Pancreas (tissue), 10 donors: ENCODE data around the gene RNF11. TPM values are rescaled to one million over a fixed set of nuclear protein-coding genes. Genes with fewer than 3 reads are reported as not detected.
"Not testable (repeated sequence)": the region's sequence is repeated elsewhere in the genome, so short reads cannot be mapped to it uniquely, and the experiment has no call there.

Experiments
- ATAC-seq, 4 donors: fragments of 200-7000 bp; cut with Tn5 transposase; one replicate each; pipeline versions ENCODE4 v1.8.0 to v1.9.1; 2020; ENCODE audit warnings: mild to moderate bottlenecking in 4 of 4, moderate library complexity in 4 of 4
- DNase-seq, 6 donors: peaks; one replicate each; pipeline ENCODE4 v3.0.0-alpha.2; 2020
- FAIRE-seq: peaks from 2 replicates; lab custom pipeline; 2012; peaks lifted over from hg19 to GRCh38; lab: Jason Lieb, UNC
- H3K27ac ChIP-seq, 4 donors: fragments of 200-600 bp; sonication (generic); 1 replicate in 3 of 4; 2 replicates in 1 of 4; pipeline versions ENCODE4 v1.5.0 to v1.8.0; 2020
- H3K27me3 ChIP-seq, 4 donors: fragments of 200-600 bp; one replicate each; pipeline ENCODE4 v1.8.0; 2021
- H3K36me3 ChIP-seq, 3 donors: fragments of 200-600 bp; sonication (generic) in 1 of 3; one replicate each; pipeline versions ENCODE4 v1.5.0 to v1.8.0; 2020 to 2021
- H3K4me1 ChIP-seq, 3 donors: fragments of 200-600 bp; one replicate each; pipeline ENCODE4 v1.8.0; 2021
- H3K4me3 ChIP-seq, 4 donors: fragments of 200-600 bp; sonication (generic) in 2 of 4; one replicate each; pipeline versions ENCODE4 v1.5.0 to v1.8.0; 2020 to 2021
- H3K9me3 ChIP-seq, 4 donors: fragments of 200-600 bp; one replicate each; pipeline ENCODE4 v1.8.0; 2021
- CTCF ChIP-seq, 4 donors: fragments of 200-600 bp; sonication (generic) in 3 of 4; IDR thresholded peaks; one replicate each; pipeline versions ENCODE4 v1.5.0 to v1.8.0; 2021; ENCODE audit warnings: antibody characterized with exemption in 4 of 4
- WGBS, 2 donors: extraction: QIAGEN DNeasy Blood & Tissue Kit; methylation state at CpG; one replicate each; pipeline ENCODE4 v1.1.7; 2013; 5-methylcytosine and 5-hydroxymethylcytosine counted together
- intact Hi-C, 3 donors: fragments of 100-400 bp; cut with DNase I; formaldehyde crosslinking; loops; one replicate each; pipeline versions ENCODE4 v1.11.1 to v1.14.2; 2022
- polyA plus RNA-seq, 2 donors: library from polyadenylated mRNA; stranded (reverse); fragments of 200-250 nt; gene quantifications; one replicate each; pipeline ENCODE4 v1.2.3, GENCODE V29; 2013
- total RNA-seq, 6 donors: library from RNA; stranded (reverse); fragmentation: NEBNext Ultra II Directional in 4 of 6; extraction: Animal tissue kit (Norgen Biotek cat#: 25700) in 4 of 6; gene quantifications; one replicate each; pipeline versions ENCODE4 v1.2.1 to v1.2.4, GENCODE V29; 2021 to 2023
- donor health status: healthy with polysubstance abuse.
- donor health status: DM: no; HTN: no; CAD: no; lungs with moderate emphysema.
- donor health status: DM: no; HTN: no; CAD: no.
- donor health status: control.
- donor health status: control.
- donor health status: Bipolar disorder and iron deficiency.
- donor health status: DM: yes; HTN: yes; CAD: no.
- donor health status: DM: no; HTN: no; CAD: no.
- donor health status: DM: no; HTN: no; CAD: no.
- donor health status: DM: yes; HTN: yes; CAD: no.

RNF11 gene
- total and polyA plus RNA-seq, 8 donors, result 19.8 to 51.8 (median 30.7) TPM

GRCh38 chr1:51218570-51218969, 17.5 kb upstream of the RNF11 start:
- H3K4me3 ChIP-seq, result no peak overlapping the region
- H3K27ac ChIP-seq, result no peak overlapping the region
- no peak for DNase-seq
- H3K4me1 ChIP-seq, result peaks cover 0 to 12% (median 9%) of the 10 kb centered on the region in 3 donors
- H3K9me3 ChIP-seq, result no peaks in the 10 kb centered on the region
- ATAC-seq, result peak in 2 of 4 donors; percentile 22 to 53
- intact Hi-C loops, result no loop called here
- no peak for TF ChIP-seq CTCF (IDR thresholded peaks at IDR 0.05)
- FAIRE-seq, result no peak
- no peaks in the 10 kb centered on the region for H3K27me3 ChIP-seq
- 55 to 70% methylated on average over 2 of the region's 2 CpGs for WGBS, 2 donors
- no peaks in the 10 kb centered on the region for H3K36me3 ChIP-seq

- H3K27me3 ChIP-seq, result no peaks in the 10 kb centered on the region
- no peak overlapping the region for H3K4me3 ChIP-seq
- H3K36me3 ChIP-seq, result no peaks in the 10 kb centered on the region
- no peak for ATAC-seq
- no peak for TF ChIP-seq CTCF (IDR thresholded peaks at IDR 0.05)
- peaks cover 0 to 12% (median 9%) of the 10 kb centered on the region in 3 donors for H3K4me1 ChIP-seq
- intact Hi-C loops, result no loop called here
- FAIRE-seq, result no peak
- H3K9me3 ChIP-seq, result no peaks in the 10 kb centered on the region
- no peak for DNase-seq
- WGBS, 2 donors, result 77 to 80% methylated on average over 5 of the region's 5 CpGs
- H3K27ac ChIP-seq, result no peak overlapping the region
Measured at GRCh38 chr1:51219022-51219421, 17.1 kb upstream of the RNF11 start.

- H3K9me3 ChIP-seq, FAIRE-seq, H3K4me3 ChIP-seq, H3K36me3 ChIP-seq, H3K27me3 ChIP-seq, DNase-seq, H3K4me1 ChIP-seq, ATAC-seq, H3K27ac ChIP-seq, intact Hi-C loops: not testable (repeated sequence)
- WGBS, 2 donors, result 97% methylated on average over 3 of the region's 3 CpGs
Measured at GRCh38 chr1:51221529-51221928, 14.5 kb upstream of the RNF11 start.

- ATAC-seq, result no peak
- H3K9me3 ChIP-seq, result no peaks in the 10 kb centered on the region
- H3K27me3 ChIP-seq, result no peaks in the 10 kb centered on the region
- no peak overlapping the region for H3K27ac ChIP-seq
- no peak overlapping the region for H3K4me3 ChIP-seq
- WGBS, 2 donors, result 93 to 94% methylated on average over 6 of the region's 6 CpGs
- TF ChIP-seq CTCF (IDR thresholded peaks at IDR 0.05), result no peak
- H3K4me1 ChIP-seq, result no peaks in the 10 kb centered on the region
- no peak for DNase-seq
- intact Hi-C loops, result no loop called here
- no peak for FAIRE-seq
- no peaks in the 10 kb centered on the region for H3K36me3 ChIP-seq
Measured at GRCh38 chr1:51222136-51222787, 13.8 kb upstream of the RNF11 start.

- FAIRE-seq (no peak), ATAC-seq (no peak), DNase-seq (no peak)
- H3K27ac ChIP-seq, result no peak overlapping the region
- no peaks in the 10 kb centered on the region for H3K27me3 ChIP-seq
- peaks cover 0 to under 1% (median 0%) of the 10 kb centered on the region in 3 donors for H3K4me1 ChIP-seq
- no peak for TF ChIP-seq CTCF (IDR thresholded peaks at IDR 0.05)
- no peak overlapping the region for H3K4me3 ChIP-seq
- H3K9me3 ChIP-seq, result no peaks in the 10 kb centered on the region
- intact Hi-C loops, result no loop called here
- WGBS, 2 donors, result 83 to 84% methylated on average over 3 of the region's 3 CpGs
- no peaks in the 10 kb centered on the region for H3K36me3 ChIP-seq
Measured at GRCh38 chr1:51222809-51223208, 13.3 kb upstream of the RNF11 start.
